HCT116 (cell line): Measurements from ENCODE around the gene MAP4K1.

Experiments
- ATF3 ChIP-seq: IDR thresholded peaks from 2 replicates; pipeline ENCODE4 v1.6.1; 2012
- POLR2AphosphoS5 ChIP-seq: IDR thresholded peaks from 2 replicates; pipeline ENCODE4 v1.6.1; 2011; ENCODE audit warnings: mild to moderate bottlenecking, low read depth, low read length, moderate library complexity

GRCh38 chr19:38538386-38538785 is 79.4 kb downstream of the MAP4K1 start:
- no peak for TF ChIP-seq ATF3
- no peak for TF ChIP-seq POLR2AphosphoS5
